ENCODE results near the gene TMEM98. TPM values are rescaled to one million over a fixed set of nuclear protein-coding genes. Genes with fewer than 3 reads are reported as not detected.

TMEM98 gene, protein sequence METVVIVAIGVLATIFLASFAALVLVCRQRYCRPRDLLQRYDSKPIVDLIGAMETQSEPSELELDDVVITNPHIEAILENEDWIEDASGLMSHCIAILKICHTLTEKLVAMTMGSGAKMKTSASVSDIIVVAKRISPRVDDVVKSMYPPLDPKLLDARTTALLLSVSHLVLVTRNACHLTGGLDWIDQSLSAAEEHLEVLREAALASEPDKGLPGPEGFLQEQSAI
- total RNA-seq (10 to 100 TPM in 6 of 9 donors, 1 to 10 TPM in 3; 6.1 to 35.8 (median 13.3) TPM), polyA plus RNA-seq (10 to 100 TPM in 1 of 2 donors, 1 to 10 TPM in 1; 5.7 to 23.1 TPM)
- long read RNA-seq, donor 1, full-length matches to known transcripts = 12 of 12 reads
- long read RNA-seq, donor 1, partial matches to known transcripts = 0 of 12 reads
- long read RNA-seq, donor 1, other reads (novel, unspliced or antisense) = 0 of 12 reads
- long read RNA-seq, donor 2, full-length matches to known transcripts = 21 of 24 reads
- long read RNA-seq, donor 2, partial matches to known transcripts = 2 of 24 reads
- long read RNA-seq, donor 2, other reads (novel, unspliced or antisense) = 1 of 24 reads
- long read RNA-seq, donor 3, full-length matches to known transcripts = 6 of 7 reads
- long read RNA-seq, donor 3, partial matches to known transcripts = 0 of 7 reads
- long read RNA-seq, donor 3, other reads (novel, unspliced or antisense) = 1 of 7 reads

DNA sequence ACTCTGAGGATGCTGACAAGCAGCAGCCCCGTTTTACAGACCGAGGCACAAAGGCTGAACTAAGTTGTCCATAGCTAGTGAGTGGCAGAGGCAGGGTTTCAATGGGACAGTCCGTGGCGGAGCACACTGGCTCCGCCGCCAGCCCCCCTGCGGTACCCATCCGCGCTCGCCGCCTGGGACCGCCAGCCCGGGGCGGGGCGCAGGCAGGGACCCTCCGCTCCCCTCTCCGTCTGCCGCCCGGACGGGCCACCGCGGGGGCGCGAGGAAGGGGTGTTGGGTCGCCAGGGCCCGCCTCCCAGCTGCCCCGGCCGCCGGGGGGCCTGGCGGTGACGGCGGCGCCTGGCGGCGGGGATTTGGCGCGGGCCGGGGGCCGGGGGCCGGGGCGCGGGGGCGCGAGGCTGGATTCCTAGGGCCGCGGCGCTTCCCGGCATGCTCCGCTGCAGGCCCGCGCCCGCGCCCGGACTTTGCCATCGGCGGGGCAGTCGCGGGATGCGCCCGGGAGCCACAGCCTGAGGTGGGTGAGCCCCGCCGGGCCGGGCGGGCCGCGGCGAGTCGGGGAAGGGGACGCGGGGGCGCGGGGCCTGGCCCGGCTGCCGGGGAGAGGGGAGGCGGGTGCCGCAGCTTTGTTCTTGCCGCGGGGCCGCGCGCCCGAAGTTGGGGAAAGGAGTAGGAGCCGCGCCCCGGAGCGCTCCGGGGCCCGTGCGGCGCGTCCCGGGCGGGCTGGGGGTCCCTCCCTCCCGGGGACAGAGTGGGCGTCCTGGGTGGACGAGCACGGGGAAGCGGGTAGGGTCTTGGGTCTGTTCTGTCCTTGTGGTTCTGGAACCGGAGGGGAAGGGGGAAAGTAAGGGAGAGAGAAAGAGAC, at the start of gene TMEM98:
TMEM98 (plus strand) TSS at position 430 of the 862 bp plus-strand sequence. CDS start 3,376 bp downstream, outside the sequence.
- peaks cover 0 to 13% (median 2%) of the 10 kb centered on the region in 12 donors for H3K4me1 ChIP-seq
- no peaks in the 10 kb centered on the region for H3K9me3 ChIP-seq
- peak within 1 kb of the TSS; percentile 43 to 82 (median 62) for H3K4me3 ChIP-seq
- TF ChIP-seq, protein P1, sequence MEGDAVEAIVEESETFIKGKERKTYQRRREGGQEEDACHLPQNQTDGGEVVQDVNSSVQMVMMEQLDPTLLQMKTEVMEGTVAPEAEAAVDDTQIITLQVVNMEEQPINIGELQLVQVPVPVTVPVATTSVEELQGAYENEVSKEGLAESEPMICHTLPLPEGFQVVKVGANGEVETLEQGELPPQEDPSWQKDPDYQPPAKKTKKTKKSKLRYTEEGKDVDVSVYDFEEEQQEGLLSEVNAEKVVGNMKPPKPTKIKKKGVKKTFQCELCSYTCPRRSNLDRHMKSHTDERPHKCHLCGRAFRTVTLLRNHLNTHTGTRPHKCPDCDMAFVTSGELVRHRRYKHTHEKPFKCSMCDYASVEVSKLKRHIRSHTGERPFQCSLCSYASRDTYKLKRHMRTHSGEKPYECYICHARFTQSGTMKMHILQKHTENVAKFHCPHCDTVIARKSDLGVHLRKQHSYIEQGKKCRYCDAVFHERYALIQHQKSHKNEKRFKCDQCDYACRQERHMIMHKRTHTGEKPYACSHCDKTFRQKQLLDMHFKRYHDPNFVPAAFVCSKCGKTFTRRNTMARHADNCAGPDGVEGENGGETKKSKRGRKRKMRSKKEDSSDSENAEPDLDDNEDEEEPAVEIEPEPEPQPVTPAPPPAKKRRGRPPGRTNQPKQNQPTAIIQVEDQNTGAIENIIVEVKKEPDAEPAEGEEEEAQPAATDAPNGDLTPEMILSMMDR (IDR thresholded peaks at IDR 0.05) = no peak
- TF ChIP-seq POLR2A (IDR thresholded peaks at IDR 0.05) = no peak
- peaks cover 0 to 2% (median 0%) of the 10 kb centered on the region in 9 donors for H3K36me3 ChIP-seq
- peak in 2 of 5 donors; percentile 24 to 50 for DNase-seq
- peak in 3 of 4 donors; percentile 37 to 73 (median 67) for ATAC-seq
- peak within 1 kb of the TSS in 7 of 12 donors; percentile 30 to 64 (median 51) for H3K27ac ChIP-seq
- WGBS, 4 donors = 0 to 1% (median 1%) methylated on average over 31 to 99 of the region's 99 CpGs
- intact Hi-C loops (cut with DNase I) = no loop called here
- H3K27me3 ChIP-seq = peaks cover 0 to 27% (median 2%) of the 10 kb centered on the region in 9 donors

DNA sequence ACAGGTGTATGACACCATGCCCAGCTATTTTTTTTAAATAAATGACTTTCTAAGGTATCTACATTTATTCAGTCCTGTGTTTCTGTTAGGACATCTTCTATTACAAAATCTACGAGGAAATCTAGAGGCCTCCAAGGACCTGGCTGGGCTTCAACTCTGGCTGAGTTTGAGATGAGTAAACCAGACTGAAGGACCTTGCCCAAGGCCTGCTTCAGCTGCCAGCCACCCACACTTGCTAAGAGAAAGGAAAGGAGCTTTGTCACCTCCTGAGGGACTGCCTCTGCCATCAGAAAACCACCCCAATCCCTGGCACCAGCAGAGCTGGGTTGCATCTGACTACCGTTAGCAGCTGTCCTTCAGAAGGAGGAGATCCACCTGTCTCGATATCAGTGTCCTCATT, 49.7 kb upstream of the TMEM98 start:
- Histone ChIP-seq H3K4me3 (no peak overlapping the region), H3K27me3 (peaks cover 0 to 9% (median 0%) of the 10 kb centered on the region in 9 donors), H3K4me1 (peaks cover 0 to 27% (median 9%) of the 10 kb centered on the region in 12 donors), H3K9me3 (no peaks in the 10 kb centered on the region), H3K27ac (no peak overlapping the region), H3K36me3 (no peaks in the 10 kb centered on the region)
- WGBS, 4 donors = 70 to 86% (median 81%) methylated on average over 3 of the region's 3 CpGs
- ATAC-seq (no peak), DNase-seq (peak in 1 of 5 donors; percentile 57)
- intact Hi-C loops (cut with DNase I) = loop anchor here in 4 of 10 donors (5.0 to 10.0 kb wide), 3 partner anchors 51 to 216 kb away; no protein-coding TSS in a partner anchor
- TF ChIP-seq POLR2A (IDR thresholded peaks at IDR 0.05) = no peak
- TF ChIP-seq, protein P1 (IDR thresholded peaks at IDR 0.05) = no peak

DNA sequence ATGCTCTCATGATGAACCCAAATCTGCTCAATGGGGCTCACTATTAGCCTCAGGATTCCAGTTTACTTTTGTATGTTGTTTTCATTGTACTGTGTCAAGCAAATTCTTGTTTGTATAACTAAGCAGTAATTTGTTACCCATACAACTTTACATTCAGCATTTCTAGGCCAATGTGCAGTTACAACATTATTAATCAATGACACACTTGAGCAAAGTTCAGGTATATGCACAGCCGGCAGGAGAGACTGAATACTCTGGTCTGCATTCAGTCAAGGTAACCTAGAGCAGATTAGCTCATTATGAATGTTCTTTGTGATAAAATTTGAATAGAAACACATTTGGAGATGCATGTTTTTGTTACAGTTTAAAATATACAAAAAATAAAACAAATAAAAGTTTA, 48.8 kb upstream of the TMEM98 start:
- no peak for TF ChIP-seq POLR2A (IDR thresholded peaks at IDR 0.05)
- TF ChIP-seq, protein P1 (IDR thresholded peaks at IDR 0.05) = no peak
- ATAC-seq (no peak), DNase-seq (no peak)
- Histone ChIP-seq H3K4me3 (no peak overlapping the region), H3K36me3 (no peaks in the 10 kb centered on the region), H3K9me3 (no peaks in the 10 kb centered on the region), H3K27ac (no peak overlapping the region), H3K4me1 (peaks cover 0 to 27% (median 9%) of the 10 kb centered on the region in 12 donors), H3K27me3 (peaks cover 0 to 9% (median 0%) of the 10 kb centered on the region in 9 donors)
- WGBS, 4 donors = 73 to 95% (median 93%) methylated on average over 1 of the region's 1 CpG
- intact Hi-C loops (cut with DNase I) = loop anchor here in 4 of 10 donors (5.0 to 10.0 kb wide), 3 partner anchors 52 to 217 kb away; no protein-coding TSS in a partner anchor
